IMR-90 (cell line): ENCODE results near the gene CPNE6. TPM values are rescaled to one million over a fixed set of nuclear protein-coding genes. Genes with fewer than 3 reads are reported as not detected.

Experiments used
- ATAC-seq: fragments of 200-7000 bp; cut with Tn5 transposase; 2 replicates; pipeline ENCODE4 v1.9.1; 2020; ENCODE audit warnings: low read depth, mild to moderate bottlenecking, moderate library complexity
- BruUV-seq: library from RNA; stranded (reverse); fragments of 400-500 nt; replicated peaks from 2 replicates; lab custom pipeline; 2021; lab: Mats Ljungman, UMichigan
- CTCF ChIA-PET: fragments of 300-600 bp; formaldehyde crosslinking; extraction: SDS; loops from one replicate; lab custom pipeline; 2021; ENCODE audit warnings: antibody characterized with exemption; lab: Yijun Ruan, JAX
- POLR2A ChIA-PET: fragments of 300-600 bp; sonication (Branson Sonifier 250); formaldehyde crosslinking; loops from one replicate; lab custom pipeline; 2022; ENCODE audit warnings: antibody characterized with exemption; ENCODE audit not compliant: unreplicated experiment; lab: Charles Lee
- DNase-seq: peaks from one replicate; pipeline ENCODE4 v3.0.0; 2013
- H2AFZ ChIP-seq: replicated peaks from 2 replicates; pipeline ENCODE3; 2013; ENCODE audit warnings: low read length, mild to moderate bottlenecking; ENCODE audit not compliant: poor library complexity
- H2AK5ac ChIP-seq: 2 replicates; pipeline ENCODE4 v1.6.1; 2013; ENCODE audit warnings: low read depth, low read length, inconsistent platforms
- H2AK9ac ChIP-seq: replicated peaks from 2 replicates; pipeline ENCODE3; 2013; ENCODE audit warnings: mild to moderate bottlenecking, low read depth, low read length, moderate library complexity; ENCODE audit not compliant: poor library complexity
- H2BK120ac ChIP-seq: 2 replicates; pipeline ENCODE4 v1.6.1; 2013; ENCODE audit warnings: low read depth, low read length, inconsistent platforms
- H2BK15ac ChIP-seq: 3 replicates; pipeline ENCODE4 v1.6.1; 2013; ENCODE audit warnings: low read depth, low read length, inconsistent platforms
- H2BK20ac ChIP-seq: 2 replicates; pipeline ENCODE4 v1.6.1; 2013; ENCODE audit warnings: low read depth, mild to moderate bottlenecking, inconsistent platforms, low read length, moderate library complexity
- H2BK5ac ChIP-seq: 2 replicates; pipeline ENCODE4 v1.6.1; 2013; ENCODE audit warnings: mild to moderate bottlenecking, low read depth, low read length, inconsistent platforms; ENCODE audit not compliant: poor library complexity, severe bottlenecking
- H3K14ac ChIP-seq: replicated peaks from 2 replicates; pipeline ENCODE4 v1.6.1; 2013; ENCODE audit warnings: low read depth, low read length, inconsistent platforms
- H3K18ac ChIP-seq: 2 replicates; pipeline ENCODE4 v1.6.1; 2013; ENCODE audit warnings: low read depth, low read length, control low read depth
- H3K23ac ChIP-seq: 2 replicates; pipeline ENCODE4 v1.6.1; 2013; ENCODE audit warnings: low read depth, low read length, inconsistent platforms
- H3K27ac ChIP-seq: 2 replicates; pipeline ENCODE4 v1.5.1; 2013; ENCODE audit warnings: mild to moderate bottlenecking, control low read depth, low read length; ENCODE audit not compliant: insufficient read depth
- H3K27me3 ChIP-seq: 2 replicates; pipeline ENCODE4 v1.6.1; 2013; ENCODE audit warnings: low read length; ENCODE audit not compliant: control insufficient read depth, insufficient read depth
- H3K36me3 ChIP-seq: 2 replicates; pipeline ENCODE4 v1.6.1; 2013; ENCODE audit warnings: low read length, mixed read lengths; ENCODE audit not compliant: control insufficient read depth, insufficient read depth
- H3K4ac ChIP-seq: 2 replicates; pipeline ENCODE4 v1.6.1; 2013; ENCODE audit warnings: low read depth, low read length, inconsistent platforms
- H3K4me1 ChIP-seq: 2 replicates; pipeline ENCODE4 v1.6.1; 2013; ENCODE audit warnings: low read length, mixed read lengths; ENCODE audit not compliant: control insufficient read depth, insufficient read depth
- H3K4me2 ChIP-seq: 2 replicates; pipeline ENCODE4 v1.6.1; 2013; ENCODE audit warnings: low read depth, mild to moderate bottlenecking, control low read depth, low read length, moderate library complexity
- H3K4me3 ChIP-seq: 2 replicates; pipeline ENCODE4 v1.5.1; 2013; ENCODE audit warnings: low read depth, mild to moderate bottlenecking, control low read depth, low read length, moderate library complexity; ENCODE audit not compliant: insufficient read depth
- H3K56ac ChIP-seq: 2 replicates; pipeline ENCODE4 v1.6.1; 2013; ENCODE audit warnings: low read length, inconsistent platforms; ENCODE audit not compliant: insufficient read depth; ENCODE audit errors: extremely low read depth
- H3K79me1 ChIP-seq, 2 experiments: 2 replicates each; pipeline ENCODE4 v1.6.1; 2013; ENCODE audit warnings: low read length in 2 of 2, inconsistent platforms in 1 of 2, low read depth in 1 of 2
- H3K9ac ChIP-seq: 2 replicates; pipeline ENCODE4 v1.6.1; 2013; ENCODE audit warnings: low read depth, low read length, control low read depth
- H3K9me1 ChIP-seq: 2 replicates; pipeline ENCODE4 v1.6.1; 2013; ENCODE audit warnings: low read length, inconsistent platforms; ENCODE audit not compliant: insufficient read depth
- H3K9me3 ChIP-seq: 2 replicates; pipeline ENCODE4 v1.6.1; 2013; ENCODE audit warnings: low read length; ENCODE audit not compliant: control insufficient read depth, insufficient read depth
- H4K20me1 ChIP-seq: 2 replicates; pipeline ENCODE4 v1.6.1; 2013; ENCODE audit warnings: low read length, inconsistent platforms; ENCODE audit not compliant: insufficient read depth
- H4K5ac ChIP-seq: 2 replicates; pipeline ENCODE4 v1.6.1; 2013; ENCODE audit warnings: mild to moderate bottlenecking, low read depth, low read length, control low read depth
- H4K8ac ChIP-seq, 2 experiments: 2 replicates each; pipeline ENCODE4 v1.6.1; 2013; ENCODE audit warnings: low read depth in 2 of 2, low read length in 2 of 2, control low read depth in 1 of 2, inconsistent platforms in 1 of 2
- H4K91ac ChIP-seq: 2 replicates; pipeline ENCODE4 v1.6.1; 2013; ENCODE audit warnings: low read depth, low read length, inconsistent platforms; ENCODE audit not compliant: insufficient read depth
- BHLHE40 ChIP-seq: fragments of 150-350 bp; IDR thresholded peaks from 2 replicates; pipeline ENCODE4 v1.6.1; 2016; ENCODE audit warnings: mild to moderate bottlenecking, low read depth, low read length
- CEBPB ChIP-seq: IDR thresholded peaks from 2 replicates; pipeline ENCODE4 v1.6.1; 2012; ENCODE audit warnings: low read depth, low read length, improper control_type of control experiment
- CHD1 ChIP-seq: IDR thresholded peaks from 2 replicates; pipeline ENCODE4 v1.6.1; 2012; ENCODE audit warnings: low read depth, low read length, improper control_type of control experiment
- FOS ChIP-seq: fragments of 150-350 bp; IDR thresholded peaks from 2 replicates; pipeline ENCODE4 v1.6.1; 2016; ENCODE audit warnings: low read depth, low read length
- MAFK ChIP-seq: IDR thresholded peaks from 2 replicates; pipeline ENCODE4 v1.6.1; 2012; ENCODE audit warnings: low read depth, low read length, improper control_type of control experiment
- MAZ ChIP-seq: IDR thresholded peaks from 2 replicates; pipeline ENCODE4 v1.6.1; 2012; ENCODE audit warnings: low read depth, mild to moderate bottlenecking, low read length, improper control_type of control experiment, moderate library complexity, borderline replicate concordance
- MXI1 ChIP-seq: IDR thresholded peaks from 2 replicates; pipeline ENCODE4 v1.6.1; 2012; ENCODE audit warnings: low read depth, mild to moderate bottlenecking, low read length, moderate library complexity, borderline replicate concordance
- NFE2L2 ChIP-seq: fragments of 150-350 bp; IDR thresholded peaks from 2 replicates; pipeline ENCODE4 v1.6.1; 2016; ENCODE audit warnings: low read depth, mild to moderate bottlenecking, low read length
- POLR2A ChIP-seq: IDR thresholded peaks from 2 replicates; pipeline ENCODE4 v1.6.1; 2012; ENCODE audit warnings: mild to moderate bottlenecking, low read depth, low read length
- RCOR1 ChIP-seq: IDR thresholded peaks from 2 replicates; pipeline ENCODE4 v1.6.1; 2012; ENCODE audit warnings: mild to moderate bottlenecking, low read length, improper control_type of control experiment; ENCODE audit not compliant: insufficient replicate concordance
- RFX5 ChIP-seq: IDR thresholded peaks from 2 replicates; pipeline ENCODE4 v1.8.0; 2012; ENCODE audit warnings: low read depth, mild to moderate bottlenecking, low read length, moderate library complexity
- SMC3 ChIP-seq: fragments of 150-350 bp; IDR thresholded peaks from 2 replicates; pipeline ENCODE4 v1.6.1; 2016; ENCODE audit warnings: low read depth, mild to moderate bottlenecking, antibody characterized with exemption, low read length, moderate library complexity
- WGBS, 2 experiments: methylation state at CpG; one replicate each; pipeline versions ENCODE4 v1.1.5 to v1.1.7; 2013; ENCODE audit warnings: missing lambda C conversion rate in 2 of 2; ENCODE audit not compliant: insufficient read length in 1 of 2; ENCODE audit errors: extremely low coverage in 2 of 2; 5-methylcytosine and 5-hydroxymethylcytosine counted together
- dilution Hi-C: fragments of 300-500 bp; cut with HindIII; formaldehyde crosslinking; loops from one replicate; pipeline ENCODE4 v1.14.3; 2018; ENCODE audit warnings: low sequenced_read_pairs; ENCODE audit not compliant: unreplicated experiment
- in situ Hi-C: fragments of 300-500 bp; cut with MboI; formaldehyde crosslinking; loops from 3 replicates; pipeline ENCODE4 v1.14.3; 2019; ENCODE audit warnings: low sequenced_read_pairs, inconsistent platforms, mixed read lengths
- intact Hi-C: fragments of 100-400 bp; cut with micrococcal nuclease; formaldehyde crosslinking; loops from 2 replicates; pipeline ENCODE4 v1.10.0; 2022
- polyA plus RNA-seq, 3 experiments: library from polyadenylated mRNA; depleted of rRNA; stranded (reverse); fragments of >200 nt; gene quantifications; 2 replicates each; pipeline ENCODE4 v1.2.3, GENCODE V29; 2012; ENCODE audit warnings: low replicate concordance in 1 of 3
- total RNA-seq: library from RNA; depleted of rRNA; stranded (reverse); fragments of >200 nt; gene quantifications from 2 replicates; pipeline ENCODE4 v1.2.3, GENCODE V29; 2012
- TF ChIP-seq, protein P1 (sequence below): fragments of 150-350 bp; IDR thresholded peaks from 2 replicates; pipeline ENCODE4 v1.6.1; 2017; ENCODE audit warnings: mild to moderate bottlenecking, antibody characterized with exemption, low read length, low read depth
- TF ChIP-seq, protein P2 (sequence below): fragments of 150-350 bp; IDR thresholded peaks from 2 replicates; pipeline ENCODE4 v1.6.1; 2016; ENCODE audit warnings: low read depth, mild to moderate bottlenecking, low read length, moderate library complexity, borderline replicate concordance
- TF ChIP-seq, protein P3 (sequence below): conservative IDR thresholded peaks from 2 replicates; pipeline ENCODE4 v1.5.1; 2012; ENCODE audit warnings: mild to moderate bottlenecking, low read depth, low read length, improper control_type of control experiment

CPNE6 gene
- total and polyA plus RNA-seq, 2 of the 4 experiments (the other 2 are of a cell fraction): not detected

DNA sequence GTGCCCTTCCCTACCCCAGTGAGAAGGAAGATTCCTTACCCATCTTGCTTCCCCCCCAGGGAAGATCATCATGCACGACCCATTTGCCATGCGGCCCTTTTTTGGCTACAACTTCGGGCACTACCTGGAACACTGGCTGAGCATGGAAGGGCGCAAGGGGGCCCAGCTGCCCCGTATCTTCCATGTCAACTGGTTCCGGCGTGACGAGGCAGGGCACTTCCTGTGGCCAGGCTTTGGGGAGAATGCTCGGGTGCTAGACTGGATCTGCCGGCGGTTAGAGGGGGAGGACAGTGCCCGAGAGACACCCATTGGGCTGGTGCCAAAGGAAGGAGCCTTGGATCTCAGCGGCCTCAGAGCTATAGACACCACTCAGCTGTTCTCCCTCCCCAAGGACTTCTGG lies 32.1 kb downstream of the CPNE6 start:
- Histone ChIP-seq H4K20me1 (peaks cover 6% of the 10 kb centered on the region; the same call in 1 of the 2 replicates), H2BK120ac (no peak overlapping the region), H3K27me3 (no peaks in the 10 kb centered on the region), H3K79me1 (peaks cover 0 to 8% of the 10 kb centered on the region in 2 experiments; a peak in 1 of 4 replicates), H4K5ac (no peak overlapping the region), H2BK15ac (no peak overlapping the region), H3K14ac (no peak overlapping the region), H3K9me1 (peaks cover 8% of the 10 kb centered on the region; the same call in 1 of the 2 replicates), H3K4me1 (no peaks in the 10 kb centered on the region), H2AFZ (no peak overlapping the region), H3K56ac (no peak overlapping the region), H3K27ac (no peak overlapping the region), H2AK9ac (no peak overlapping the region), H3K18ac (no peak overlapping the region), H3K4me3 (no peak overlapping the region), H3K4me2 (no peak overlapping the region), H2AK5ac (no peak overlapping the region), H2BK20ac (no peak overlapping the region), H2BK5ac (no peak overlapping the region), H3K9ac (no peak overlapping the region), H3K23ac (no peak overlapping the region), H3K36me3 (peaks cover 40% of the 10 kb centered on the region), H4K8ac (no peak overlapping the region), H3K9me3 (no peaks in the 10 kb centered on the region; the same call in 1 of the 2 replicates), H4K91ac (no peak overlapping the region), H3K4ac (no peak overlapping the region)
- WGBS, 2 experiments: 92% methylated on average over 9 of the region's 13 CpGs; no CpG with 5 or more reads in 1 of the 2 experiments
- no peak for TF ChIP-seq CHD1
- TF ChIP-seq, protein P1, sequence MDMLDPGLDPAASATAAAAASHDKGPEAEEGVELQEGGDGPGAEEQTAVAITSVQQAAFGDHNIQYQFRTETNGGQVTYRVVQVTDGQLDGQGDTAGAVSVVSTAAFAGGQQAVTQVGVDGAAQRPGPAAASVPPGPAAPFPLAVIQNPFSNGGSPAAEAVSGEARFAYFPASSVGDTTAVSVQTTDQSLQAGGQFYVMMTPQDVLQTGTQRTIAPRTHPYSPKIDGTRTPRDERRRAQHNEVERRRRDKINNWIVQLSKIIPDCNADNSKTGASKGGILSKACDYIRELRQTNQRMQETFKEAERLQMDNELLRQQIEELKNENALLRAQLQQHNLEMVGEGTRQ: no peak
- no peak for TF ChIP-seq MXI1
- TF ChIP-seq, protein P2, sequence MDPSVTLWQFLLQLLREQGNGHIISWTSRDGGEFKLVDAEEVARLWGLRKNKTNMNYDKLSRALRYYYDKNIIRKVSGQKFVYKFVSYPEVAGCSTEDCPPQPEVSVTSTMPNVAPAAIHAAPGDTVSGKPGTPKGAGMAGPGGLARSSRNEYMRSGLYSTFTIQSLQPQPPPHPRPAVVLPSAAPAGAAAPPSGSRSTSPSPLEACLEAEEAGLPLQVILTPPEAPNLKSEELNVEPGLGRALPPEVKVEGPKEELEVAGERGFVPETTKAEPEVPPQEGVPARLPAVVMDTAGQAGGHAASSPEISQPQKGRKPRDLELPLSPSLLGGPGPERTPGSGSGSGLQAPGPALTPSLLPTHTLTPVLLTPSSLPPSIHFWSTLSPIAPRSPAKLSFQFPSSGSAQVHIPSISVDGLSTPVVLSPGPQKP: no peak
- TF ChIP-seq MAZ: no peak
- no peak for TF ChIP-seq NFE2L2
- TF ChIP-seq, protein P3, sequence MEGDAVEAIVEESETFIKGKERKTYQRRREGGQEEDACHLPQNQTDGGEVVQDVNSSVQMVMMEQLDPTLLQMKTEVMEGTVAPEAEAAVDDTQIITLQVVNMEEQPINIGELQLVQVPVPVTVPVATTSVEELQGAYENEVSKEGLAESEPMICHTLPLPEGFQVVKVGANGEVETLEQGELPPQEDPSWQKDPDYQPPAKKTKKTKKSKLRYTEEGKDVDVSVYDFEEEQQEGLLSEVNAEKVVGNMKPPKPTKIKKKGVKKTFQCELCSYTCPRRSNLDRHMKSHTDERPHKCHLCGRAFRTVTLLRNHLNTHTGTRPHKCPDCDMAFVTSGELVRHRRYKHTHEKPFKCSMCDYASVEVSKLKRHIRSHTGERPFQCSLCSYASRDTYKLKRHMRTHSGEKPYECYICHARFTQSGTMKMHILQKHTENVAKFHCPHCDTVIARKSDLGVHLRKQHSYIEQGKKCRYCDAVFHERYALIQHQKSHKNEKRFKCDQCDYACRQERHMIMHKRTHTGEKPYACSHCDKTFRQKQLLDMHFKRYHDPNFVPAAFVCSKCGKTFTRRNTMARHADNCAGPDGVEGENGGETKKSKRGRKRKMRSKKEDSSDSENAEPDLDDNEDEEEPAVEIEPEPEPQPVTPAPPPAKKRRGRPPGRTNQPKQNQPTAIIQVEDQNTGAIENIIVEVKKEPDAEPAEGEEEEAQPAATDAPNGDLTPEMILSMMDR: no peak
- TF ChIP-seq POLR2A: no peak
- no peak for TF ChIP-seq CEBPB
- TF ChIP-seq BHLHE40: no peak
- no peak for TF ChIP-seq SMC3
- no peak for TF ChIP-seq FOS
- no peak for TF ChIP-seq MAFK
- TF ChIP-seq RCOR1: no peak
- TF ChIP-seq RFX5: no peak
- BruUV-seq: no TSS peak
- in situ Hi-C loops (no loop called here), dilution Hi-C loops (no loop called here), intact Hi-C loops (no loop called here)
- ATAC-seq: no peak
- ChIA-PET POLR2A (no interaction called here), CTCF (interaction anchor here (1.5 kb wide), 1 partner anchor 23 kb away, joined by 3 read pairs; no protein-coding TSS in a partner anchor)
- no peak for DNase-seq
